GM12878 (cell line): ENCODE data around the gene SH3GL2.

ENCODE experiments used
- CHD4 ChIP-seq: fragments of 200-600 bp; sonication (generic); IDR thresholded peaks from 2 replicates; pipeline ENCODE4 v1.6.1; 2016; ENCODE audit warnings: mild to moderate bottlenecking
- CTCF ChIP-seq, 3 experiments: IDR thresholded peaks in 2 of 3; conservative IDR thresholded peaks in 1 of 3; 2 replicates each; pipeline ENCODE4 v1.5.1; 2011; ENCODE audit warnings: low read depth in 3 of 3, low read length in 3 of 3, mild to moderate bottlenecking in 3 of 3, control low read depth in 2 of 3, moderate library complexity in 2 of 3, inconsistent platforms in 1 of 3, mixed read lengths in 1 of 3; ENCODE audit not compliant: control insufficient read depth in 2 of 3, insufficient read depth in 1 of 3; ENCODE audit errors: extremely low read depth in 1 of 3
- EZH2 ChIP-seq: IDR thresholded peaks from 2 replicates; pipeline ENCODE4 v1.6.1; 2012; ENCODE audit warnings: low read depth, mild to moderate bottlenecking, control low read depth, inconsistent platforms, low read length, borderline replicate concordance; ENCODE audit not compliant: control insufficient read depth
- MTA3 ChIP-seq: IDR thresholded peaks from 2 replicates; pipeline ENCODE4 v1.6.1; 2012; ENCODE audit warnings: low read length, inconsistent platforms, borderline replicate concordance
- MYC ChIP-seq: IDR thresholded peaks from 2 replicates; pipeline ENCODE4 v1.6.1; 2011; ENCODE audit warnings: mild to moderate bottlenecking, low read length, moderate library complexity, inconsistent platforms; ENCODE audit not compliant: insufficient read depth, insufficient replicate concordance, insufficient read length, severe bottlenecking
- POLR2AphosphoS5 ChIP-seq: IDR thresholded peaks from 2 replicates; pipeline ENCODE4 v1.6.1; 2011; ENCODE audit warnings: mild to moderate bottlenecking, low read length, inconsistent platforms
- RAD21 ChIP-seq: IDR thresholded peaks from 2 replicates; pipeline ENCODE4 v1.6.1; 2011; ENCODE audit warnings: mild to moderate bottlenecking, low read depth, low read length, moderate library complexity; ENCODE audit not compliant: insufficient read depth
- SMAD1 ChIP-seq: fragments of 450-650 bp; IDR thresholded peaks from 2 replicates; pipeline ENCODE4 v1.6.1; 2018; ENCODE audit warnings: mild to moderate bottlenecking, low read depth; ENCODE audit not compliant: partially characterized antibody
- SP1 ChIP-seq: IDR thresholded peaks from one replicate; pipeline ENCODE4 v1.6.1; 2011; ENCODE audit warnings: low read depth, low read length
- TF ChIP-seq, protein P1 (sequence below): fragments of 450-650 bp; IDR thresholded peaks from 2 replicates; pipeline ENCODE4 v1.6.1; 2017; ENCODE audit warnings: mild to moderate bottlenecking, moderate library complexity

- no peak for TF ChIP-seq MTA3
- TF ChIP-seq MYC, result no peak
- TF ChIP-seq CTCF (IDR thresholded peaks at IDR 0.05 in 2 of 3, conservative IDR thresholded peaks at IDR 0.05 in 1 of 3; ENCODE audit: control insufficient read depth in 2 of 3, extremely low read depth in 1 of 3, insufficient read depth in 1 of 3, low read depth in 3 of 3, low read length in 3 of 3), result no peak
- TF ChIP-seq SMAD1, result no peak
- TF ChIP-seq EZH2, result no peak
- no peak for TF ChIP-seq POLR2AphosphoS5
- TF ChIP-seq, protein P1, sequence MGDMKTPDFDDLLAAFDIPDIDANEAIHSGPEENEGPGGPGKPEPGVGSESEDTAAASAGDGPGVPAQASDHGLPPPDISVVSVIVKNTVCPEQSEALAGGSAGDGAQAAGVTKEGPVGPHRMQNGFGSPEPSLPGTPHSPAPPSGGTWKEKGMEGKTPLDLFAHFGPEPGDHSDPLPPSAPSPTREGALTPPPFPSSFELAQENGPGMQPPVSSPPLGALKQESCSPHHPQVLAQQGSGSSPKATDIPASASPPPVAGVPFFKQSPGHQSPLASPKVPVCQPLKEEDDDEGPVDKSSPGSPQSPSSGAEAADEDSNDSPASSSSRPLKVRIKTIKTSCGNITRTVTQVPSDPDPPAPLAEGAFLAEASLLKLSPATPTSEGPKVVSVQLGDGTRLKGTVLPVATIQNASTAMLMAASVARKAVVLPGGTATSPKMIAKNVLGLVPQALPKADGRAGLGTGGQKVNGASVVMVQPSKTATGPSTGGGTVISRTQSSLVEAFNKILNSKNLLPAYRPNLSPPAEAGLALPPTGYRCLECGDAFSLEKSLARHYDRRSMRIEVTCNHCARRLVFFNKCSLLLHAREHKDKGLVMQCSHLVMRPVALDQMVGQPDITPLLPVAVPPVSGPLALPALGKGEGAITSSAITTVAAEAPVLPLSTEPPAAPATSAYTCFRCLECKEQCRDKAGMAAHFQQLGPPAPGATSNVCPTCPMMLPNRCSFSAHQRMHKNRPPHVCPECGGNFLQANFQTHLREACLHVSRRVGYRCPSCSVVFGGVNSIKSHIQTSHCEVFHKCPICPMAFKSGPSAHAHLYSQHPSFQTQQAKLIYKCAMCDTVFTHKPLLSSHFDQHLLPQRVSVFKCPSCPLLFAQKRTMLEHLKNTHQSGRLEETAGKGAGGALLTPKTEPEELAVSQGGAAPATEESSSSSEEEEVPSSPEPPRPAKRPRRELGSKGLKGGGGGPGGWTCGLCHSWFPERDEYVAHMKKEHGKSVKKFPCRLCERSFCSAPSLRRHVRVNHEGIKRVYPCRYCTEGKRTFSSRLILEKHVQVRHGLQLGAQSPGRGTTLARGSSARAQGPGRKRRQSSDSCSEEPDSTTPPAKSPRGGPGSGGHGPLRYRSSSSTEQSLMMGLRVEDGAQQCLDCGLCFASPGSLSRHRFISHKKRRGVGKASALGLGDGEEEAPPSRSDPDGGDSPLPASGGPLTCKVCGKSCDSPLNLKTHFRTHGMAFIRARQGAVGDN, result no peak
- no peak for TF ChIP-seq SP1
- no peak for TF ChIP-seq CHD4
- TF ChIP-seq RAD21, result no peak
Measured at GRCh38 chr9:17789316-17789715, 210.4 kb downstream of the SH3GL2 start.
